Measurements from ENCODE around the gene RRP15. TPM values are rescaled to one million over a fixed set of nuclear protein-coding genes. Genes with fewer than 3 reads are reported as not detected.

The RRP15 gene, protein sequence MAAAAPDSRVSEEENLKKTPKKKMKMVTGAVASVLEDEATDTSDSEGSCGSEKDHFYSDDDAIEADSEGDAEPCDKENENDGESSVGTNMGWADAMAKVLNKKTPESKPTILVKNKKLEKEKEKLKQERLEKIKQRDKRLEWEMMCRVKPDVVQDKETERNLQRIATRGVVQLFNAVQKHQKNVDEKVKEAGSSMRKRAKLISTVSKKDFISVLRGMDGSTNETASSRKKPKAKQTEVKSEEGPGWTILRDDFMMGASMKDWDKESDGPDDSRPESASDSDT
- 4.7 TPM for total RNA-seq

DNA sequence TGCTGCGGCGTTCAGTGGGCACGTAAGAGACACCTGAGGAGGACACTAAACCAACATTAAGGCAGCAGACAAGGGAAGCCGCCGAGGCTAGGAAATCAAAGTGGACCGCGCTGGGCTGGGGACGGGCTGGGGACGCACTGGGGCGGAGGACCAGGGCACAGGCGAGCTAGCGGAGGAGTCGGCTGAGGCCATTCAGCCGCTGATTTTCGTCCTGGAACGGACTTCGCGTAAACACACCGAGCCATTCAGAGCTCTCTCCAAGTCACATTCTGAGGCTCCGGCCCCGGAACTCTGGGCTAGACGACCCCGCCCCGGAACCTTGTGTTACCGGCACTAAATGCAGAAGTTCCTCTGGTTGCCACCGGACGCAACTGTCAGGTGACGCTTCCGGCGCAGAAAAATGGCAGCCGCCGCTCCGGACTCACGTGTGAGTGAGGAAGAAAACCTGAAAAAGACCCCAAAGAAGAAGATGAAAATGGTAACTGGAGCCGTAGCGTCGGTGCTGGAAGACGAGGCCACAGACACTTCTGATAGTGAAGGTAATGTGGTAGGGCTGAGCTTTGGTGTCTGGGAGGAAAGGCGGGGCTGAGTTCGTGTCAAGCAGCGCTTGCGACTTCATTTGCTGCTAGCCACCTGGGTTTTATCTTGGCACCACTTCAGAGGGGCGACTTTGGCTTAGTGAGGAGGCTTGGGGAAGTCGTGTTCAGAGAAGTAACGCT is at the start of gene RRP15:
Gene RRP15, plus strand, starts transcription at position 377 of the 719 bp plus-strand sequence. Its CDS starts 24 bp downstream, at position 401.
- ATAC-seq = peak; percentile 99
- DNase-seq (ENCODE audit: low spot score) = peak; percentile 89

GRCh38 chr1:218242171-218242570 is 42.9 kb upstream of the RRP15 start:
- no peak for DNase-seq (ENCODE audit: low spot score)
- no peak for ATAC-seq

DNA sequence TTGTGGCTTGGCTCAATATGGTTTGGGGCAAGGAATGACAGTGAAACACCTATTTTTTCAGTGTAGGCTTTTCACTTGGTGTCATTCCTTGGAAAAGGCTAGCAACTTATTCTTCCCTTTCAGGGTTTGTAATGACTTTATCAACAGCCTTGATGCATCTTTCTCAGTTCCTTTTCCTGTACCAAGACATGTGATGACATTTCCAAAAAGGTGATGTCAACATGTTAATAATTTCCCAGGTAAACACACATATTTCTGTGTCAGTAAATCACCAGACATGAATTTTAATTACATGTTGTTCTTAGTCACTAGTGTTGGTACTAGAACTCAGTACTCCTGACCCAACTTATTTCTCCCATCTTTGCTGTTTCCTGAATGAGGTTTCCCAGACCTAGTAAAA is 37.8 kb upstream of the RRP15 start:
- ATAC-seq (no peak), DNase-seq (ENCODE audit: low spot score) (no peak)

DNA sequence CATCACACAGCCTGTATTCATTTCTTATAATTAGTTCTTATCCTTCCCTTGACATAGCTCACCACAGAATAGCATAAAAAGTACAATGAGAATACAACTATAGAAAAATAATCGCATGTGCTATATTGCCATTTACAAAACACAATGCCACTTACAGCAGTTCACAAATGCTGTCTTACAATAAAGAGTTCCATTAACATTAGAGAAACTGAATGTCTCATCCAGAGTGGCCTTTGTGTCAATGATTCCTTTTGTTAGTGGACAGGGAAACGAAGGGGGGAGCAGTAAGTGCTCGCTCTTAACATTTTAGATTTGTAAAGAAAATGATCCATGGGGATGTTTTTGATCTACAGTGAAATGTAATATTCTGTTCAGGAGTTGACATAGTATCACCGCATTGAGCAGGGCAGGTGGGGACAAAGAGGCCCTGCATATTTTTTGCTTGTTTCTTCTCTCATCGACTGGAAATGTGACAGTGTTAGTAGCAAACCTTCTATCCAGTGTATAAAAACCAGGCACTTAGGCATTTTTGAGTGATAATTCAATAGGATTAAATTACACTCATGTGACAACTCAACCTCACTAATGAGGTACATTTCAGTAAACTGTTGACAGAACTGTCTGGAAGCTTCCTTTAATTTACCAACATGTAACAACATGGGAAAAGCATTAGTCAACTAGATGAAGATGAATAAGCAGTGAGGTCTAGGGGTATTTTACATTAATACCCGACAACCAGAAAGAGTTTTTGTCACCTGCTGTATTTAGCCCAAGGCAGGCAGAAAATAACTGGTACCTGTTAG is 35.6 kb upstream of the RRP15 start:
- ATAC-seq (no peak), DNase-seq (ENCODE audit: low spot score) (no peak)

DNA sequence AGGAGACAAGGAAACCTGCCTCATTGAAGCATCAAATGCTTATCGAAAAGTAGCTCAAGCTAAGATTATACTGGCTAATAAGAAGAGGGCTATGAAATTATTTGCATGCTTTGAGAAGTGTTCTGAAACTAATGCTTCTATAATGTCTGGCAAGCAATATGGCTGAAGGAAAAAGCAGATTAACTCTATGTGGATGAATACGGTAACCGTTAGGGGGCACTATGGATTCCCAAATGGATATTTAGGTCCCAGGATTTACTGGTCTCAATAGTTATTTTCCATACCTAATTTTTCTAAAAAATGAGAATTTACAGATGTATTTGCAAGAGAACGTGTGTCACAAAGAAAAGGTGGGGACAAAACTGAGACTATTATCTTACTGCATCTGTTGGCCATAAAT is 34.6 kb upstream of the RRP15 start:
- ATAC-seq = no peak

GRCh38 chr1:218254296-218254946 is 30.7 kb upstream of the RRP15 start:
- no peak for ATAC-seq
- DNase-seq (ENCODE audit: low spot score) = no peak

More for the DNA sequence above, 34.6 kb upstream of the RRP15 start:
- DNase-seq (ENCODE audit: low spot score) = no peak

GRCh38 chr1:218255090-218255489 is 30.0 kb upstream of the RRP15 start:
- DNase-seq (ENCODE audit: low spot score) (no peak), ATAC-seq (no peak)

- ATAC-seq (no peak), DNase-seq (ENCODE audit: low spot score) (no peak)
Measured at GRCh38 chr1:218257371-218257770, 27.7 kb upstream of the RRP15 start.

DNA sequence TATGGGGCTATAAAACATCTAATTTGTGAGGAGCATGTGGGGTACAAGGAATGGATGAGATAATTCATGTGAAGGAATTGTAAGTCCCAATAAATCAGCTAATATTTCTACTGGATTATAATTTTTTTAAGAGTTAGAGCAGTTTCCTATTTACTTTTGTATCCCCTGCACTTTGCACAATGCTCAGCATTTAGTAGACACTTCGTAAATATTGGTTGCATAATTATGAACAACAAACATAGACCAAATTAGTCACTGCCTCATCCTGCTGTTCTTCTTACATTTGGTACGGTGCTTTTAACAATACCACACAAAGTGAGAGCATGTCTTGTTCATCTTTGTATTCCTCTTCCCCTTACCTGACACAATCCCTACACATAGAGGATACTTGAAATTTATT is 27.1 kb upstream of the RRP15 start:
- no peak for DNase-seq (ENCODE audit: low spot score)
- no peak for ATAC-seq

GRCh38 chr1:218259339-218259738 is 25.8 kb upstream of the RRP15 start:
- DNase-seq (ENCODE audit: low spot score) = no peak
- ATAC-seq = no peak

DNA sequence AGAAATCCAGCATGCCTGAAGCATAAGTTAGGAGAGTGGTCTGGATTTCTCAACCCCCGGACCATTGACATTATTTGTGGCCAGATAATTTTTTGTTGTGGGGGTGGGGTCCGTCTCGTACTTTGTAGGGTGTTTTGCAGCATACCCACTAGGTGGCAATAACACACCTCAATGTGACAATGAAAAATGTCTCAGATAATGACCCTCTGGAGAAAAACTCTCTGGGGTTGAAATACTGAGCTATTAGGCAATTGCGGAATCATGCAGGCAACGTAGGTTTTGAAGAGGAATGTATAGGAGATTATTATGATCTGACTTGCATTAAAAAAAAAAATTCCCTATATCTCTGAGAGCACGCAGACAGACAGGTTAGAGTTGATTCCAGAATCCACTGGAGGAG is 25.3 kb upstream of the RRP15 start:
- ATAC-seq = peak; percentile 61

DNA sequence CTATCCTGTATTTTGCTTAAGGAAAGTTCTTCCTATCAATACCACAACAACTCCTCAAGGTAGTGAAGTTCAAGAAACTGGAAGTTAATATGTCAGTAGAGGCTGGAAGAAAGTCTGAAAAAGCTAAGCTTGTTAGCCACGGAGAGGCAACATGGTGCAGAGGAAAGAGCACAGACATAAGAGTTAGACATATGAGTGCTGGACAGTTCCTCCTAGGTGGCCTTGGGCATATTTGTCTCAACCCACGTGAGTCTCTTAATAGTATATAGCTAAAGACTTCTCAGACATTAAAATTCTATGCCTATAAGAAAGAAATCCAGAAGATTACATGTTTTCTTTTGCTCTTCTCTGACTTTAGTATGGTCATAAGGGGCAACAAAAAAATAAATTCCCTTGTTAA is 22.8 kb upstream of the RRP15 start:
- no peak for ATAC-seq

More for the DNA sequence above, 25.3 kb upstream of the RRP15 start:
- no peak for DNase-seq (ENCODE audit: low spot score)

DNA sequence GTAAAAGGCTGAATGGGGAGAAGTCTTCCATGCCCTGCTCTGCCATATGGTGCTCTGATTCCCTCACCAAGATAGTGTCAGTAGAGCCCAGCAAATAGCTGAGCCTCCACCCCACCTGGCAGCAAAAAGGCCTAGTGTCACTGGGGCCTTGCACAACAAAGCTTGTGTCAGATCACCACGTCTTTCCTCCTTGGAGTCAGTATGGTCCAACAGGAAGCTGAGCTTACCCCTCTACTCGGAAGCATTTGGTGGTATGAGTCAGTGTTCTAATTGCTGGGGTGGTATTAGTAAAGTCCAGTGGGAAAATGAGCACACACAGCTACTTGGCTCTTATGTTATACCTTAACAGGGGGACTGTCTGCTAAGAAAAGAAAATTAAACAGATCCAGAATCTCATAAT is 18.7 kb upstream of the RRP15 start:
- DNase-seq (ENCODE audit: low spot score) (no peak), ATAC-seq (no peak)

More for the DNA sequence above, 22.8 kb upstream of the RRP15 start:
- DNase-seq (ENCODE audit: low spot score) = no peak

- DNase-seq (ENCODE audit: low spot score) = no peak
- ATAC-seq = no peak
Measured at GRCh38 chr1:218272366-218272765, 12.7 kb upstream of the RRP15 start.

DNA sequence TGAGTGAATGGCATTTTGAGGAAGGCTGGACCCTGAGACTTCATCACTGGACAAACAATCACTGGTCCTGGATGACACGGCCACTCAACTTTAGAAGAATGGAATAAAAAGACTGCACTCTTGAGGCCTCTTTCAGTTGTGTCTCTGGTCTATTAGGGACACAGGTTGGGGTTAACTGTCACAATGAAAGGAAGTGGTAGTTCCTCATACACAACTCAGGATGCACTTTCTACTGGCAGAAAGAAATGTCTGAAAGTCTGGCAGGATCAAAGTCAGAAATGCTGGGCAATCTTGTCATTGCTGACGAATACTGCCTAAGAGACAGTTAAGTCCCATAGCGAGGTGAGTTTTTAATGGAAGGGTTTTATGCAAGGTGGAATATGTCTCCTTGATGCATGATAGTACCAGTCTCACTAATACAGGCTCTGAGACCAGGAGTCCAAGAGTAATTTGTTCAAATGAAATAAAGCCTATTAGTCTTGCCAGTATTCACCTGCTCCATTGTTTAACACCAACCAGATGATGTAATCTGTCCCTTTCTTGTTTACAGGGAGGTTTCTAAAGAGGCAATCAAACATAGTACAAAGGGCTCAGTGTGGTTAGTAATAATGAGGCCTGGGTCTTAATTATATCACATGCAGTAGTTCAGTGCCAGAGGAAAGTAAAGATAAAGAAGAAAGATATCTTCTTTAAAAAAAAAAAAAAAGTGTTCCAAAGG is 11.2 kb upstream of the RRP15 start:
- ATAC-seq = no peak
- DNase-seq (ENCODE audit: low spot score) = no peak

- no peak for DNase-seq (ENCODE audit: low spot score)
- no peak for ATAC-seq
Measured at GRCh38 chr1:218274511-218274910, 10.6 kb upstream of the RRP15 start.

DNA sequence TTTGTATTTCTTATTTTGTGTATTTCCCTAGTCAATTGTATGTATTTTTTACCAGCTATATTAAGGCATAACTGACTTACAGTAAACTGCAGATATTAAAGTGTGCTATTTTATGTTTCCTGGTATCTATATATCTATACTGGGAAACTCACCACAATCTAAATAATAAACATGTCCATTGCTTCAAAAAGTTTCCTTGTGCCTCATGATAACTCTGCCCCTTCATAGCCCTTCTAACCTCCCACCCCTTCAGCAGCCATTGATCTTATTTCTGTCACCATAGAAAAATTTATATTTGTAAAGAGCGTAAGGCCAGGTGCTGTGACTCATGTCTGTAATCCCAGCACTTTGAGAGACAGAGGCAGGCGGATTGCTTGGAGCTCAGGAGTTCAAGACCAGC is 9.3 kb upstream of the RRP15 start:
- ATAC-seq = no peak
- DNase-seq (ENCODE audit: low spot score) = no peak

- no peak for DNase-seq (ENCODE audit: low spot score)
- ATAC-seq = no peak
Measured at GRCh38 chr1:218281285-218281684, 3.8 kb upstream of the RRP15 start.

DNA sequence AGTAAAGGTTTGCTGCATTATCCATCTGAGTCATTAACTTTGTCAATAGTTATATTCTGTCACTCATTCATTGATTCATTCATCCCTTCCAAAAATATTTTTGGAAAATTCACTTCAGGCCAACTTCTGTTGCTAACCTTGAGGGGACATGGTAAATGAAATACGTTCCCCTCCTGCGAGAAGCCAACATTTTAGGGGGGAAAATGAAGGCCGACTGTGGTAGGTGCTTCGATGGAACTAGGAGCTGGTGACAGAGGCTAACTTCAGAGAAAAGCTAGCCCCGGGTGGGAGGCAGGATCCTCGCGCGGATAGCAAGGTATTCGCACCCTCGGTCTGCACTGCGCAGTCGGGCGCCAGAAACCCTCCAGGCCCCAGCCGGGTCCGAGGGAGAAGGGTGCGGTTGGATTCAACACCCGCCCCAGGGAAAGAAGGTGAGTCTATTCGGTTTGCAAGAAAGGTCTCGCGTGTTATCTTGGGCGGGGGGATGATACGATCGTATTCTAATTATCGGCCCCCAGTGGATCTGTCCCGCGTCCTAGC is 646 bp upstream of the RRP15 start:
- peak; percentile 35 for ATAC-seq
- DNase-seq (ENCODE audit: low spot score) = peak; percentile 47

- no peak for ATAC-seq
Measured at GRCh38 chr1:218292515-218292914, 7.4 kb downstream of the RRP15 start.

More at GRCh38 chr1:218292515-218292914, 7.4 kb downstream of the RRP15 start:
- no peak for DNase-seq (ENCODE audit: low spot score)

All from left lobe of liver (tissue), 2 donors.